DMS153 treated with DMSO at 0.1 percent for 48 hours (cell line): ENCODE results near the gene PLCL1.

Experiments
- DNase-seq: peaks from one replicate; lab custom pipeline; 2025; ENCODE audit not compliant: unreplicated experiment; lab: John Stamatoyannopoulos, UW

PLCL1 gene

GRCh38 chr2:197804049-197804757, at the start of gene PLCL1:
Gene PLCL1, plus strand, starts transcription at chr2:197804593.
- peak; percentile 76 for DNase-seq

- no peak for DNase-seq
These were observed 45.4 kb upstream of the PLCL1 start for GRCh38 chr2:197759013-197759412.

DNA sequence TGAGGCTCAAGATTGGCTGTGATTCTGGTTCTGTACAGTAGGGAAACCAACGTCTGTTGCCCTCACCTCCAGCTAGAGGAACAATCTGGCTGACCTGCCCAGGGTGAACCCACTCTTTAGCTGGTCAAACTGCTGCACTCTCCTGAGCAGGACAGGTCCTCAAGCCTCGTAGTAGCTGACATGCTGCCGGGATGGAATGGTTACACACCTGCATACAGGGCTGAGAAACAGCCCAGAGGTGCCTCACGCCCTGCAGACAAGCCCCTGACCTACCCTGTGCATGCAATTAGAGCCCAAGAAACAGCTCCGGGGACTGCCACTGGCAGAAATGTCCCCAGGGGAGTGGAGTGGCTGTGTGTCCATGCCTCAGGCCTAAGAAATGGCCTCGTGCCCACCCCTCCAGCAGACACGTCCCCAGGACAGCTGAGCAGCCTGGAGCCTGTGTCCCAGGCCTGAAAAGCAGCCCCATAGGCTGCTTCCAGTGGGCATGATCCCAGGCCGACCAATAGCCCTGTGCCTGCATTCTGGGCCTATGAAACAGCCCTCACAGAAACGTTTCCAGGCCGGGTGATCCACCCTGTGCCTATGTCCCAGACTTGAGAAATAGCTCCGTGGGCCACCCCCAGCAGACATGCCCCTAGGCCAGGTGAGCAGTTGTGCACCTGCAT, 44.6 kb upstream of the PLCL1 start:
- DNase-seq = no peak

DNA sequence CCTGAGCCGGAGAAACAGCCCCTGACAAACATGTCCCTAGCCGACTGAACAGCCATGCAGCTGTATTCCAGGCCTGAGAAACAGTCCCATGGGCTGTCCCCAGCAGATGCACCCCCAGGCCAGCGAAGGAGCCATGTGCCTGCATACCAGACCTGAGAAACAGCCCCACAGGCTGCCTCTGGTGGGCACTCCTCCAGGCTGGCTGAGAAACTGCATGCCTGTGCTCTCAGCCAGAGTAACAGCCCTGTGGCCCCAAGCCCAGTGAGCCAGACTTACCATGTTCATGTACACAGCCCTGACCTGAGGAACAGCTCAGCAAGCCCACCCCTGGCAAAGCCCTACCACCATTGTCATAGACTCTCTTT, 44.1 kb upstream of the PLCL1 start:
- DNase-seq = no peak

GRCh38 chr2:197777823-197778407, 26.5 kb upstream of the PLCL1 start:
- DNase-seq = peak; percentile 14

DNA sequence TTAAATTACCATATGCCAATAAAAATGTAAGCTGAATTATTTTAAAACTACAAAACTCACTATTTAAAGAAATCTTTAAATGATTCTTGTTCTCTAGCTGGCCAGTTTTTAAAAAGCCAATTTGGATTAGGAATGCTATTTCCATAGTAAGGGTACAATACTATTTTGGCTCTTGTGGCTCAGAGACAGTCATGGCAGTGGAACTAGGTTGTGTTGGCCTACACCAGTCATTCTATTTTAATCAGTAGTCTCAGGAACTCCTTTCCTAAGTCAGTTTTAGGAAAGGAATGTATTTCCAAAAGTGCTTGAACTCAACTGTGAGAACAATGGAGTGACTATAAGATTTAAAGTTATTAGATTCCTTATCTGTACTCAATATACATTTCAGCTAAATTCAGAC, 25.1 kb upstream of the PLCL1 start:
- DNase-seq = no peak

GRCh38 chr2:197782126-197782525, 22.3 kb upstream of the PLCL1 start:
- DNase-seq = no peak

DNA sequence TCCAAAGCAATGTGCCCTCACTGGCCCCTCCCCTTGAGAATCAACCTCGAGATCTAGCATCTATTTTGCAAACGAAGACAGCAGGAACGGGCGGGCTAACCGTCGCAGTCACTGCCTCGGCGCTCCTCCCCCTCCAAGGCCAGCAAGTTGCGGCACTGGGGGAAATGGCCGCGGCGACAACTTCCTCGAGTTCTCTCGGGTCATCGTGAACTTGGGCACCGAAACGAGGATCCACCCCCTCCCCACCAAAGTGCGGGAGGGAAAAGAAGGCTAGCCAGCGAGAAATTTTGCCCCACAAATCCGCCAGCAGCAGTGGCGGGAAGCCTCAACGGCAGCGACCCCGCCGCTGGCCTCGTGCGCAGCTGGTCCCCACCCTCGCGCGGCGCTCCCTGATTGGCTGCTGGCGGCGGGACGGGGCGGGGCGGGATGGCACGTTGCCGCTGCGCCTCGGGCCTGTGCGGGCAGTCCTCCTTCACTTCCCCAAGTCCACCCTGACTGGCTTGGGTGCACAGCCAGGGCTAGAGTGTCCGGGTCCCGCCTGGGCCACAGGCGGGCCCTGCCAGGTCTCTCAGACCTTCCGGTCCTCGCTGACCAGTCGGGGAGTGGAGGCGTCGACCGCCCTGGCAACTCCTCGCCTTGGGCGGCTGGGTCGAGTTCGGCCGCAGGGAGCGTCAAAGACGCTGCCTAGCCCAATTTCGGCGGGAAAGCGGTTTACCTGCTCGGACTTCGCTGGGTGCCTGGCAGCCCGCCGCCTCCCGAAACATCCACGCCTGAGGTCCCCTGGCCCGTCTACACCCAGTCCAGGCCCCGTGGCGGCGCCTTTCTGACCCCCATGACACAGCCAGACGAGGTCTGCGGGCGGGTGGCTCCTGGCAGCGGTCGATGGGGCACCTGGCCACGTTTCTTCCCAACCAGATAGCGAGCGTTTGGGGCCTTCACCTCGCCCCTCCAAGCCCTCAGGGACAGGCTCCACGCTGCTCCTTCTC, 19.1 kb upstream of the PLCL1 start, which contains the start of gene BOLL:
Gene BOLL (minus strand): TSS at position 364 of the 986 bp plus-strand sequence. CDS start 3,469 bp downstream, outside the sequence.
- DNase-seq = no peak

GRCh38 chr2:197786010-197786877, 18.1 kb upstream of the PLCL1 start:
- no peak for DNase-seq

DNA sequence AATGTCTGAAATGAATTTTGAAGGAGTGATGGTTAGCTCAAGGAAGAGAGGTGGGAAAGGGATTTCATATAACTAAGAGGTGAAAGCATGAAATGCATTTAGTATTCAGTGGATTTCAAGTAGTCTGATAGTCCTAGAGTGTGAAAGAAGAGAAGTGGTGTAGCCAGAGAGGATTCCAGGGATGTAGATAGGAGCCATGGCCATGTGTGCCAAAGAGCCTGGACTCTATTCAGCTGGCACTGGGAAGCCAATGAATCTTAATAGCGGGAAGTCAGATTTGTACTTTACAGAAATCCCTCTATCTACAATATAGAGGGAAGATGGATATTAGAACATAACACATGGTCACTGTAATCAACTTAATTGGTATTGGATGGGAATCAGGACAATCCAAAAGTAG, 10.9 kb upstream of the PLCL1 start:
- DNase-seq = no peak

DNA sequence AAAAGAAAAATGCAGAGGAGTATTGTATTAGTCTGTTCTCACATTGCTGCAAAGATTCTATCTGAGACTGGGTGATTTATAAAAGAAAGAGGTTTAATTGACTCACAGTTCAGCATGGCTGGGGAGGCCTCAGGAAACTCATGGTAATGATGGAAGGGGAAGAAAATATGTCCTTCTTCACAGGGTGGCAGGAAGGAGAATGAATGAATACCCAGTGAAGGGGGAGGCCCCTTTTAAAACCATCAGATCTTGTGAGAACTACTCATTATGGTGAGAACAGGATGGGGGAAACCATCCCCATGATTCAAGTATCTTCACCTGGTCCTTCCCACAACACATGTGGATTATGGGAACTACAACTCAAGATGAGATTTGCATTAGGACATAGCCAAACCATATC, 9.1 kb upstream of the PLCL1 start:
- DNase-seq = no peak

DNA sequence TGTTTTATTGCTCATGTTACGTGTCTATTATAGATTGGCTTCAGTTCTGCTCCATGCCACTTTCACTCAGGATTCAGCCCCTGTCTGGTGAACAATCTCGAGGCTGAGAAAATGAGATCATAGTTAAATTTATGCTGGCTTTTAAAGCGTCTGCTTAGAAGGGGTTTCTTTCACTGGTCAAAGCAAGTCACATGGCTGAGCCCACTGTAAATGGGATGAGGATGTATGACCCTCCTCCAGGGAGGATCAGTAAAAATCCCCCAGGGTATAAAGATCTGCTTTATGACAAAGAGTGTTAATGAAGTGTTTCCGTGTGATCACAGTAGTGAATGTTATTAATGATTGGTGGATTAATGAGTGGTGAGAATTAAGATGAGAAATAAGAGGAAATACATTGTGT, 6.2 kb upstream of the PLCL1 start:
- DNase-seq = no peak

DNA sequence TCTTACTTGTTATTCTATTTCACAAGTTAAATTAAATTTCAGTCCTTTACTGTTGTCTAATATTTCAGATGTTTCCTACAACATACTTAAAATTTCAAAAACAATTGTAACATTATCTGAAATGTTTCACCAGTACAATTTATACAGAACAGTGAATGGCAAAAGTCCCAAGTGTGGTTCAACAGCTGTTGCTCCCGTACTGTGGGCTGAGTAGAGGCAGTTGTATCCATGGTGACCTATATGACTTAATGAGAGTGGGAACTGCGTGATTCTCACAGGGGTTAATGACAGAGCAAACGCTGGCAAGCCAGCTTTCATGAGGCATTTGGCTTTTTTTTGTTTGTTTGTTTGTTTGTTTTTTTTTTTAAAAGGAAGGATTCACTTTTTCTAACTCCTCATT, 5.3 kb upstream of the PLCL1 start:
- no peak for DNase-seq

- DNase-seq = no peak
These were observed 4.3 kb upstream of the PLCL1 start for GRCh38 chr2:197800091-197800490.

DNA sequence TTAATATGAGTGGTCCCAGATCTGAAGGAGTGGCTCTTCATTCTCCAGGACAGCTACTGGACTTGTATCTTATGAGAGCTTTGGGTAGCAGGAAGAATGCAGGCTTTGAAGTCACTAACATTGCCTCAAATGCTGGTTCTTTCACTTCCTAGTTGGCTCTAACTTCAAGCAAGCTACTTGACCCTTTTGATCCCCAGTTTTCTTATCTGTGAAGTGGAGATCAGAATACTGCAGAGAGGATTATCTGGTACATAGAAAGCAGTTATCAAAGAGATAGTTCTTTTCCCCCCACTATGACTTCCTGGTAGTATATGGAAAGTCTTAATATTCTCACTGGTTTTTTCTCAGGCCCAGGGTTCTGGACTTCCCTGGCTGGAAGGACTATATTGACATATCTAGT, 3.4 kb upstream of the PLCL1 start:
- no peak for DNase-seq

- DNase-seq = peak; percentile 40
These were observed 1.4 kb upstream of the PLCL1 start for GRCh38 chr2:197803033-197803444.

- no peak for DNase-seq
These were observed 643 bp downstream of the PLCL1 start for GRCh38 chr2:197804758-197805714.

GRCh38 chr2:197805715-197806633, 1.6 kb downstream of the PLCL1 start:
- DNase-seq = no peak
